Measurements from ENCODE around the gene ANXA6.
"Not testable (repeated sequence)": the region's sequence is repeated elsewhere in the genome, so short reads cannot be mapped to it uniquely, and the experiment has no call there.

ANXA6 gene

GRCh38 chr5:151186538-151186937, 29.0 kb upstream of the ANXA6 start:
- ATAC-seq (replicated peaks) (no peak), DNase-seq (no peak)
- Mint-ChIP-seq H3K27ac (no peak overlapping the region), H3K27me3 (no peaks in the 10 kb centered on the region), H3K9me3 (peaks cover 4 to 9% of the 10 kb centered on the region in 2 donors), H3K36me3 (peaks cover 61 to 78% of the 10 kb centered on the region in 2 donors), H3K4me1 (peaks cover 35 to 67% of the 10 kb centered on the region in 2 donors), H3K4me3 (no peak overlapping the region)

DNA sequence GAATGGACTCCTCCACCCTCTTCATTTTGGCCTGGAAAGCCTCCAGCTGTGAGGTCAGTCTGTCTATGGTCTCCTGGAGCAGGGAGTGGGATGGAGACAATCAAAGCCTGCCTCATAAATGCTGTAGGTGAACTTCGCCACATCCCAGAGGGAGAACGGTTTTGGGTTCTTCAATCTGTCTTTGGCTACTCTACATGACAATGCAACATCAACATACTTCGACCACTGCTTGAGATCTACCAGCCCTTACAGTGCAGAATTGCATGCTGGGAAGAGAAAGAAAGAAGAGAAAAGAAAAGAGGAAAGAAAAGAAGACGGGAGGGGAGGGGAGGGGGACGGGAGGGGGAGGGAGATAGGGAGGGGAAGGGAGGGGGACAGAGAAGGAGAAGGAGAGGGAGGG, 28.5 kb upstream of the ANXA6 start:
- Mint-ChIP-seq H3K27ac (no peak overlapping the region), H3K4me1 (peaks cover 31 to 65% of the 10 kb centered on the region in 2 donors), H3K4me3 (no peak overlapping the region), H3K36me3 (peaks cover 60 to 78% of the 10 kb centered on the region in 2 donors), H3K27me3 (no peaks in the 10 kb centered on the region), H3K9me3 (peaks cover 2 to 6% of the 10 kb centered on the region in 2 donors)
- ATAC-seq (replicated peaks): no peak
- no peak for DNase-seq

DNA sequence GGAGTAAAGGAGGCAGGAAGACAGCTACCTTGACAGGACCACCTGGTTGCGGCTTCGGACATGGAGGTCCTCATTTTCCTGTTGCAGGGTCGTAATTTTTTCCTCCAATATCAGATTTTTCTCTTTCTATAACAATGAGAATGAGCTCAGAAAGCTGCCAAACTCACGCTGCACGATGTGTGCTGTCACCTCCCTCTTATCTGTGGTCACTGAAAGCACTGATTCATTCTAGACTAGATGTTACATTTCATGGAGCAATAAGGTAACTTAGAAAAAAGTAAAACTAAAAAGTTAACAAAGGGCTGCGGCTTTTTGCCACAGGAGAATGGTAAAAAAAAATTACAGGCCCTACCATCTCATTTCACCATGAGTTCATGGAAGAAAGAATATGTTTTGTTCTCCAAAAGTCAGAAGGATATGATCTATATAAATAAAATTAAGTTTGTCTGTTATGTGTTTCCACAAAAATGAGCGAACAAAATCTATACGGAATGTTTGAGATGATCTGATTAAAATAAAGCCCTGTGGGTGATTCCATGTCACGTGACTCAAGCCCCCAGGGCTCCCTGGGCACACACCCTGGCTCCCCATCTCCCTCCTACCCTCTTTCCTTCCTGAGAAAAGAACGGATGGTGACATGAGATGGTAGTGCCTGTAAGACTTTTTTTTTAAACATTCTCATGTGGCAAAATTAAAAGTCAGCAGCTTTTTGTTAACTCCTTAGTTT, 26.9 kb upstream of the ANXA6 start:
- Mint-ChIP-seq H3K27me3 (no peaks in the 10 kb centered on the region), H3K4me3 (no peak overlapping the region), H3K27ac (no peak overlapping the region), H3K9me3 (peaks cover 0 to 1% of the 10 kb centered on the region in 2 donors), H3K36me3 (peaks cover 57 to 75% of the 10 kb centered on the region in 2 donors), H3K4me1 (peaks cover 34 to 65% of the 10 kb centered on the region in 2 donors)
- no peak for ATAC-seq (replicated peaks)
- DNase-seq: no peak

DNA sequence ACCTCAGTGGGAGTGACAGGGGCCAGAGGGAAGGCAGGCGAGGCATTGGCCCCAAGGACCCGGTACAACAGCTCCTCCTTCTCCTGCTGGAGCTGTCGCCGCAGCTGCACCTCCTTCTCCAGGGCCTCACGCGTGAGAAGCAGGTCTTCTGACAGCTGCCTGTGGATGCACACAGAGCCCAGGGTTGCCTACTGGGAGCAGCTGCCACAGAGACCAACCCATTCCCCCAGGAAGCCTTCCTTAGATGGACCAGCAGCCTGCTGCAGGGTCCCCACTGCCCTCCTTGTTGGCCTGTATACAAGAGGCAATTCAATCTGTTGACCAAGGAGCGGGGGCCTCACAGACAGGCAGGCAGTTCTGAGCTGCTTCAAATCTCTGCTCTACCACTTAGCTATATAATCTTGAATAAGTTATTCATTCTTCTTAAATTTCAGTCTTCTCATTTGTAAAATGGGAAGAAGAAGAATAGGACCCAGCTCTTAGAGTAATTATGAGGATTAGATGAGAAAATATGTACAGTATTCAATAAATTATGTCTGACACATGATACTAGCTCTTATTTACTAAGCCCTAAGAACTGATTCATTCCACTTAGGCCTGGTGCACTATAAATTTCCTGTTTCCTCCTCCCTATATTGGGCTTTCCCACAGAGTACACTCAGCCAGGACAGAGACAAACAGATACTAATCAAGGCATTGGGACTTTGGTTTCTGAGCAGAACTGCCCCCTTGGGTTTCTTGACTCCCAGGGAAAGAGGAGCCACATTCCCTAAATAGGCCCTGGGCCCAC, 26.1 kb upstream of the ANXA6 start:
- Mint-ChIP-seq H3K4me1 (peaks cover 38 to 65% of the 10 kb centered on the region in 2 donors), H3K36me3 (peaks cover 56 to 75% of the 10 kb centered on the region in 2 donors), H3K4me3 (no peak overlapping the region), H3K27me3 (no peaks in the 10 kb centered on the region), H3K9me3 (peaks cover 0 to 3% of the 10 kb centered on the region in 2 donors), H3K27ac (peak overlapping the region; percentile 65)
- ATAC-seq (replicated peaks) (no peak), DNase-seq (no peak)

DNA sequence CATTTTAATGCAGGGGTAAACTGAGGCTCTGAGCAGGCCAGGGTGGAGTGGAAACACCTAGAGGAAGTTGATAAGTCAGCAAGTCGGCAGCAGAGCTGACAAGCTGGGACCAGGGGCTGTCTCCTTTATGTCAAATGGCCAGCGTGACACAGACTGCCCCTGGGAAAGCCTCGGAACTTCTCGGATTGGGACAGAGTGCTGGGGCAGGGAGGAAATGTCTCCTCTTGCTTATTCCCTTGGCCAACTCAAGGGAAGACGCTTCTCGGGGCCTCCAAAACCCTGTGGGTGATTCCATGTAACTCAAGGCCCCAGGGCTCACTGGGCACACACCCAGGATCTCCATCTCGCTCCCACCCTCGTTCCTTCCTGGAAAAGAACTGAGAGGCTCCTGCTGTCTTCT, 25.4 kb upstream of the ANXA6 start:
- Mint-ChIP-seq H3K27me3 (no peaks in the 10 kb centered on the region), H3K4me3 (no peak overlapping the region), H3K27ac (peak overlapping the region; percentile 65), H3K36me3 (peaks cover 61 to 78% of the 10 kb centered on the region in 2 donors), H3K4me1 (peaks cover 44 to 72% of the 10 kb centered on the region in 2 donors), H3K9me3 (peaks cover under 1 to 3% of the 10 kb centered on the region in 2 donors)
- no peak for DNase-seq
- no peak for ATAC-seq (replicated peaks)

DNA sequence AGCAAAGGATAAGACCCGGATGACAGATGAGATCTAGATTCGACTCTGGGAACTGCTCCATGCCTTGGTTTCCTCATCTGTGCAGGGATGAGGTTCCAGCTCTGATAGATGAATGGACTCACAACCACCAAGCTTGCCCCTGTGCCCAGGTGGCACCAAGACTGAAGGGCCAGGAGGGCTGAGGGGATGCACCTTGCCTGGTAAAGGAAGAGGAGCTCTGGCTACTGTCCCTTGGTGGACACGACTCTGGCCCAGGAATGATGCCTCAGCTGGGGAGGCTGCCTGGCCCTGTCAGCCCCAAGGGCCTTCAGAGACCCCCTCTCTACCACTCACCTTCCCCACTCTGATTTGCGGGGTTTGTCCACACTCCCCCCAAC, 24.9 kb upstream of the ANXA6 start:
- H3K36me3 Mint-ChIP-seq: peaks cover 61 to 77% of the 10 kb centered on the region in 2 donors
- H3K27ac Mint-ChIP-seq: peak overlapping the region; percentile 95
- H3K27me3 Mint-ChIP-seq: no peaks in the 10 kb centered on the region
- H3K9me3 Mint-ChIP-seq: peaks cover 3% of the 10 kb centered on the region in 2 donors
- ATAC-seq (replicated peaks) (no peak), DNase-seq (no peak)
- peaks cover 45 to 76% of the 10 kb centered on the region in 2 donors for H3K4me1 Mint-ChIP-seq
- H3K4me3 Mint-ChIP-seq: no peak overlapping the region

- H3K4me1 Mint-ChIP-seq: peaks cover 44 to 79% of the 10 kb centered on the region in 2 donors
- H3K36me3 Mint-ChIP-seq: peaks cover 60 to 73% of the 10 kb centered on the region in 2 donors
- H3K27ac Mint-ChIP-seq: peak overlapping the region; percentile 95
- ATAC-seq (replicated peaks) (peak; percentile 79 to 80), DNase-seq (no peak)
- peak overlapping the region in 1 of 2 donors; percentile 41 for H3K4me3 Mint-ChIP-seq
- H3K9me3 Mint-ChIP-seq: peaks cover 3% of the 10 kb centered on the region in 2 donors
- no peaks in the 10 kb centered on the region for H3K27me3 Mint-ChIP-seq
Measured at GRCh38 chr5:151181818-151182523, 24.4 kb upstream of the ANXA6 start.

DNA sequence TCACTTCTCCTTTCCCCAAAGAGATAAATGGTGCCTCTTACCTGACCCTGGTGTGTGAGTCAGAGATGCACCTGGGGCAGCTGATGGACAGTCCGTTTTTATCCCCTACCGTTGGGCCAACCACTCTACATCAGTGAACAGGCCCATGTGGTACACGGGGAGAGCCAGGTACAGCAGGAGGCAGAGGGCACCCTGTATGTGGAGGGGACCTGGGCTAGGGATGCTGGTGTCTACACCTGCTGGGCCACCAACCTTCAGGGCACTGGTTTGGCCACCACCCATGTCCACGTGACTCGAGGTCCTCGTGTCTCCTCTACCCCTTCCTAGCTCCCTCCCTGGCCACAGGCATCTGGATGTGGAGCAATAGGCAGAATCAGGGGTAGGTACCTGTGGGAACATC, 22.7 kb upstream of the ANXA6 start:
- no peak overlapping the region for H3K4me3 Mint-ChIP-seq
- H3K27me3 Mint-ChIP-seq: no peaks in the 10 kb centered on the region
- DNase-seq: no peak
- peak overlapping the region; percentile 47 for H3K27ac Mint-ChIP-seq
- peaks cover 3% of the 10 kb centered on the region in 2 donors for H3K9me3 Mint-ChIP-seq
- H3K4me1 Mint-ChIP-seq: peaks cover 36 to 64% of the 10 kb centered on the region in 2 donors
- H3K36me3 Mint-ChIP-seq: peaks cover 46 to 58% of the 10 kb centered on the region in 2 donors
- peak in 1 of 2 donors; percentile 24 for ATAC-seq (replicated peaks)

DNA sequence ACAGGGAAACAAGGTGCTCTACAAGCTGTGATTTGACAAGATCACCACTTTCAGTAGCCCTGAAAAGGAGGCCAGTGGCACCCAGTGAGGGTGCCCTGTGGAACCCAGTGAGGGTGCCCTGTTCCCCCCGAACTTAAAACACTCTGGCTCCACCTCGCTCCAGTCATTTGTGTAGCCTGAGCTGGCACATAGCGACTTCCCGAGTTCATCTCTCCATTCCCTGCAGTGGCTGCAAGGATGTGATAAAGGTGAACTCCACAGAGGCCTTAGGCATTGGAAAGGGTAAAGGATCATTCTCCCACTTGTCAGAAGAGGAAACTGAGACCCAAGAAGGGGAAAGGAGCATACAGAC, 21.9 kb upstream of the ANXA6 start:
- Mint-ChIP-seq H3K27me3 (no peaks in the 10 kb centered on the region), H3K4me3 (no peak overlapping the region), H3K9me3 (peaks cover 3 to 4% of the 10 kb centered on the region in 2 donors), H3K4me1 (peaks cover 38 to 66% of the 10 kb centered on the region in 2 donors), H3K36me3 (peaks cover 46 to 57% of the 10 kb centered on the region in 2 donors), H3K27ac (peak overlapping the region; percentile 78)
- DNase-seq: no peak
- no peak for ATAC-seq (replicated peaks)

GRCh38 chr5:151178777-151179488, 21.4 kb upstream of the ANXA6 start:
- Mint-ChIP-seq H3K27me3 (no peaks in the 10 kb centered on the region), H3K4me1 (peaks cover 39 to 71% of the 10 kb centered on the region in 2 donors), H3K9me3 (peaks cover 3 to 4% of the 10 kb centered on the region in 2 donors), H3K4me3 (no peak overlapping the region), H3K36me3 (peaks cover 52 to 62% of the 10 kb centered on the region in 2 donors), H3K27ac (peak overlapping the region; percentile 78)
- no peak for DNase-seq
- peak; percentile 3 to 4 for ATAC-seq (replicated peaks)

DNA sequence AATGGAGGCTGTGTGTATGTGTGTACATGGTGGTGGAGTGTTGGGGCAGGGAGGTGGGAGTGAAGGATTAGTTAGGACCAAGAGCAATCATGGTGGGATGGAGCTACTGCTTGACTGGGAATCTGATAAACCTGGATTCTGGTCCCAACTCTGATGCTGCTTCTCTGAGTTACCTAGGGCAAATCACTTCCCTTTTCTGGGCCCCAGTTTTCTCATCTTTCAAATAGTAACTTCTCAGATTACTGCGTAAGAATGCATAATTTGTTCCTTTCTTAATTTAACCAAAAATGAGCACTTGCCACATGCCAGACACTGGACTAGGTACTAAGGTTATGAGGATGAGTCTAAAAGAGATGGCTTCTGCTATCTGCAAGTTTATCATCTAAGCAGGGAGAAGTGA, 20.8 kb upstream of the ANXA6 start:
- DNase-seq (no peak), ATAC-seq (replicated peaks) (peak; percentile 33 to 35)
- Mint-ChIP-seq H3K4me1 (peaks cover 41 to 73% of the 10 kb centered on the region in 2 donors), H3K9me3 (peaks cover 3 to 4% of the 10 kb centered on the region in 2 donors), H3K27ac (peak overlapping the region; percentile 20), H3K4me3 (no peak overlapping the region), H3K36me3 (peaks cover 52 to 63% of the 10 kb centered on the region in 2 donors), H3K27me3 (no peaks in the 10 kb centered on the region)

DNA sequence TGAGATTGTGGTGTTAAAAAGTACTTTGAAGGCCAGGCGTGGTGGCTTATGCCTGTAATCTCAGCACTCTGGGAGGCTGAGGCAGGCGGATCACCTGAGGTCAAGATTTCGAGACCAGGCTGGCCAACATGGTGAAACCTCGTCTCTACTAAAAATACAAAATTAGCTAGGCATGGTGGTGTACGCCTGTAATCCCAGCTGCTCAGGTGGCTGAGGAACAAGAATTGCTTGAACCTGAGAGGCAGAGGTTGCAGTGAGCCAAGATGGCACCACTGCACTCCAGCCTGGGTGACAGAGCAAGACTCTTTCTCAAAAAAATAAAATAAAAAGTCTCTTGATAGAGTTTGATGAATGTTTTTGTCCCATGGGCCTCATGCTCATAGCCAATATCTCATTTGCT, 18.7 kb upstream of the ANXA6 start:
- not testable (repeated sequence) for DNase-seq, H3K9me3 Mint-ChIP-seq

DNA sequence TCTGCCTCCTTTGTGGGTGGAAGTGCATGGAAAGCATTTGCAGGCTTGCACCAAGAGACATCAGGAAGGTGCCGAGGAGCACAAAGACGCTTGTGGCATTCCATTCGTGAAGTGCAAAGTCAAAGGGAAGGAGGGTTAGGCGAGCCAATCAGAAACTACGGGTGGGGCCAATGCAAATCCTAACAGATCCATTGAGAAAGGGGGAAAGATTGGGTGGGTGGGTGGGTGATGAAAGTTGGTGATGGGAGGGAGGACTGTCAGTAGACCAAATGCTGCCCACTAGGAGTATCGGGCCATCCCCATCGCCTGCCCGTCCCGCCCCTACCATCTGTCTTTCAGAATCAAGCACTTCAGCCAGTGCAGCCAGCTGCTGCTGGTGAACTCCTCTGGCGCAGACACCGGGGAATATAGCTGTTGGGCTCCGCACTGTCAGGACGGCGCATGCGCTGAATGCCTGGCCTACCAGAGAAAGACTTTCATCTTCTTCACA, 17.1 kb upstream of the ANXA6 start:
- DNase-seq (no peak), ATAC-seq (replicated peaks) (no peak)
- no peak overlapping the region for H3K27ac Mint-ChIP-seq
- peaks cover 36 to 63% of the 10 kb centered on the region in 2 donors for H3K4me1 Mint-ChIP-seq
- no peak overlapping the region for H3K4me3 Mint-ChIP-seq
- no peaks in the 10 kb centered on the region for H3K27me3 Mint-ChIP-seq
- H3K36me3 Mint-ChIP-seq: peaks cover 26 to 28% of the 10 kb centered on the region in 2 donors
- peaks cover 3 to 4% of the 10 kb centered on the region in 2 donors for H3K9me3 Mint-ChIP-seq

More for the DNA sequence above, 18.7 kb upstream of the ANXA6 start:
- not testable (repeated sequence) for H3K27ac Mint-ChIP-seq; H3K27me3 Mint-ChIP-seq; H3K4me3 Mint-ChIP-seq; ATAC-seq (replicated peaks)
- H3K4me1 Mint-ChIP-seq: peaks cover 36 to 66% of the 10 kb centered on the region in 2 donors
- H3K36me3 Mint-ChIP-seq: peaks cover 37 to 41% of the 10 kb centered on the region in 2 donors
